GM21360 (cell line): Measurements from ENCODE around the gene TTC7B.
A peak's percentile ranks its signal among the peaks of the same experiment; 100 is the strongest.

ENCODE experiments used
- ATAC-seq: cut with Tn5 transposase; IDR thresholded peaks from one replicate; pipeline ENCODE4 v1.9.1; 2021; ENCODE audit warnings: mild to moderate bottlenecking, moderate library complexity; ENCODE audit not compliant: unreplicated experiment

Gene TTC7B

DNA sequence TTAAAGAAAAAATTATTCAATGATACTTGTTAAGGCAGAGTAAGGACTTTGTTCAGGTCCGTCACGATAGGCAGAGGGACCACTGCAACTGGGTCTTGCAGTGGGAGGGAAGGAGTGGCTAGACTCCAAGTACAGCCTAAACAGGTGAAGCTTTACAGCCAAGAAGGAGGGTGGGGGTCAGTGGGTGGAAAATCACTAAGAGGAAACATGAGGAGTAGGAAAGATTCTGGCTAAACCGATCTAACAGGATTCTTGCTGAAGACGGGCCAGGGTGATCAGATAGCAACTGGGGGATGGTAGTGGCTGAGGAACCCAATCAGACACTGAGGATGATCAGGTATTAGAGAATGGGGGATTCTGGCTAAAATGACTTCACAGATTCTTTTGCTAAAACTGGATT is 100.2 kb downstream of the TTC7B start:
- no peak for ATAC-seq

- ATAC-seq, result no peak
These were observed 100.7 kb downstream of the TTC7B start for GRCh38 chr14:90715495-90715894.

GRCh38 chr14:90714811-90715210 is 101.4 kb downstream of the TTC7B start:
- no peak for ATAC-seq

DNA sequence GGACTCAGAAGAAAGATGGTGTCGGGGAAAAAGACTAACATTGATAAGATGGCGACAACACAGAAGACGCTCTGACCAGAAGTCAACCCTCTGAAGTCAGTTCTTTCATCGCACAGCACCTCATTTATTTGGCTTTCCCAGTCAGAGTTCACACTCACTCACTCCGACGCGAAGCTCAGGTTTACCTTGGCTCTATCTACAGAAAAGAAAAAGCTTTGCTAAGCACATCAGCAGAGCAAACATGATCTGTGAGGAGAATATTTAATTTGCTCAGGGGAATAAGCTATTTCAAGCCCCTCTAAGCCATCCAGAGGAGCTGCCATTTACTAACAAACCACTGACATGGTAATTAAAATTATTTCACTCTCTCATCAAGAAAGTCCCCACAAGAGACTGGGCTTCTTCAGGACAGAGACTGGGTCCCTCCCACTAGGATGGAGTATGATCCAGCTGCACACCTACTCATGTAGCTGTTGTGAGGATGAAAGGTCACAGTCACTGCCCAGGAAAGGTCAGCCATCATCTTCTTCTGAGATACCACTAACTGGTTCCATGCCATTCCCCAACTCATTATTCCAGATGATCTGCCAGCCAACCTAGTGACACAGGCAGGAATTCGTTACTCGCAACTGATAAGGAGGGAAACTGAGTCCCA is 111.4 kb downstream of the TTC7B start:
- ATAC-seq, result no peak

- no peak for ATAC-seq
These were observed 112.1 kb downstream of the TTC7B start for GRCh38 chr14:90703841-90704737.

GRCh38 chr14:90700933-90701776 is 115.1 kb downstream of the TTC7B start:
- ATAC-seq, result no peak

DNA sequence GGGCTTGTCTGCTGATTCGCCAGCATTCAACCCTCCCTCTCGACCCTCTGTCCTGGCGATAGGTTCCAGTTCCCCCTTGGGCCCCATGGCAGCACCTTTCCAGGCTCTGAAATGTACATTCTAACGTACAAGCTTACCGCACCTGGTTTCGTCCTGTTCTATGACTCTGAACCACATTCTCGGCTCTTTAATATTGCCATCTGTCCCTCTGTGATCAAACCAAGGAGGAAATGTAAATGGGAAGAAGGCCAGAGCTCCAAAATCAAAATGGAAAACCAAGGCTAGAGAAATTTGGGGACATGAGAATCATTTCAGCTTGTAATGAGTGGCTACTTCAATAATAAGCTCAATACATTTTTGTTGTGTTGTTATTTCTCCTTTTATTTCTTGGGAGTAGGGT is 117.2 kb downstream of the TTC7B start:
- no peak for ATAC-seq

DNA sequence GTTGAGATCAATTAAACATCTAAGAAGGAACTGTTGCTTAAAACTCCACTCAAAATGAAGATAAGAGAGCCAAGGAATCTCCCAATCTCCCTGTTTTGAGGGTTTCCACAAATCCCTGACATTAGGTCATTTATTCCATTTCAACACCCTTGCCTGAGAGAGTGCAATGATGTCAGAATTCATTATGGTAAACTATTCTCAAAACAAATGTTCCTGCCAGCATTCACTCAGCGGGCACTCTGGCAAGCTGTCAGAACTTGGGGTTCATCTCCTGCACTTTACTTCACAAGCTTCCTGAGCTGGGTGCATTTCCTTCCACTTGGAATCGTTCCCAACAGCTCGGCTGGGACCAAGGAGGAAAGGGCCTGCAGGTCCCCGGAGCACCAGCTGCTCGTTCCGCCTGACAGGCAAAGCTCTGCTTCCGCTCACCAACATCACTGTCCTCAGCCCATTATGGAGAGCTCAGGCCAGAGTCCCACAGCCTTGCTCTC is 117.8 kb downstream of the TTC7B start:
- ATAC-seq, result no peak

GRCh38 chr14:90697577-90698206 is 118.5 kb downstream of the TTC7B start:
- peak; percentile 81 for ATAC-seq

DNA sequence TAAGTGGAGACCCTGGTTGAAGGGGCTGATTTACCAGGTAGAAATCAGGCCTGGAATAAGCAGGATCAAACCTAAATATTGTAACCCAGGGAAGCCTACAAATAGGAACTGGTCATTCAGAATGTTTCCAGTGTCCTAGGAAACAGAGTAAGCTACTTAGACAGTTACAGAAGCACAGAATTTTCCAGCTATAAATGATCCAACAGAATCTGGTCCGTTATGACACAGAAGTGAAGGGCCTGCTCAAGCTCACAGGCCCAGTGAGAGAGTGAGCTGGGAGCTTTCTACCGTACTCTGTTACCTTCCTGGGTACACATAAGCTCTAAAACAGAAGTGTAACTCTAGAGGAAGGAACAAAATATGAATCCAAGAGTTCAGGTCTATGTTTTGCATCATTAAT is 119.1 kb downstream of the TTC7B start:
- ATAC-seq, result no peak

DNA sequence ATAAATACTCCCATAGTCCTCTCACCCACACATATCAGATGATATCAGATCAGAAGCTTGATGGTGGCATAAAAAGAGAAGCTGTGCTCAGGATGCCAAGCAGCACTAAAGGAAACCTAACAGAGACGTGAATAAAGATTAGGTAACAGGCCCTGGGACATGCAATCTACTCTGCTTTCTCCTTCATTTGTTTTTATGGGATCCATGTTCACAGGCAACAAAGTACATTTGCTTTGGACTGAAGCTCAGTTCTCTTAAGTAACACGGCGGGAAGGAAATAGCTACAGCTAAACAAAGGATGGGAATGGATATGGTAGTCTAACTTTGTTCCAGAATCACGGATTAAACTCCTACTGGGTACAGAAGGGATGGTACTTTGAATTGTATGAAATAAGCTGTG is 119.5 kb downstream of the TTC7B start:
- ATAC-seq, result no peak

GRCh38 chr14:90695997-90696660 is 120.1 kb downstream of the TTC7B start:
- ATAC-seq, result no peak

GRCh38 chr14:90693413-90693812 is 122.8 kb downstream of the TTC7B start:
- no peak for ATAC-seq

DNA sequence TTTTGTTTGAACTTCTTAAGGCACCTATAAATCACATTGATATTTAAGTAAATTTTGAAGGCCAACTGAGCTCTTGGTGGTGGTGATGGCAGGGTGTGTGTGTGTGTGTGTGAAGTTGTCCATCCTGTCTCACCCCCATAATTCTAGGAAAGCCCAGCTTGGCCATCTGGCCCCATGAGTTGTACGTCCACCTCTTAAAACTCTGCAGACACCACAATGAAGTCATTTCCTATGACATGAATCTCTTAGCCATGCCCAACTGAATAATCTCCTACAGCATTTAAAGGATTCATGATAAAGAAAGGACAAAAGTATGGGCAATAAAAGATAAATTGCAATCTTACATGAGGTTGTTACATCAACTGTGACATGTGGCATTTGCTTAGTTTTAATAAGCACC is 123.4 kb downstream of the TTC7B start:
- no peak for ATAC-seq

- ATAC-seq, result no peak
These were observed 124.2 kb downstream of the TTC7B start for GRCh38 chr14:90692061-90692460.

- ATAC-seq, result no peak
These were observed 124.6 kb downstream of the TTC7B start for GRCh38 chr14:90691627-90692026.

DNA sequence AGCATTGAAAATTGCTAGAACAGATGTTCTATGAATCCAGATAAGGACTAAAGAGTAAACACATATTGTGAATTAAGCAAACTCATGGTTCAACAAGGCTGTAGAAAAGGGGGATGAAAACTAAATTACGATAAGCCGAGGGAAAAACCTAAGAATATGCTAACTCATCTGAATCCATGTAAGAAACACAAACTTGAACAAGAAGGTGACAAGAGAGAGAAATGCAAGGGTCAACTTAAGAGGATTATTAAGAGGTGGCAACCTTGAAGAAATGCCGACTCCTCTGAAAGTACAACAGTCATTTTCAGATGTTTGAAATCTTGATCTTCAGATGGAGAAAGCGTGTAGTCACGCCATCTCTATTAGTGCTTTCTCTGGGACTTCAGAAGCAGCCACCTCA is 128.6 kb downstream of the TTC7B start:
- ATAC-seq, result no peak

GRCh38 chr14:90682615-90683014 is 133.6 kb downstream of the TTC7B start:
- ATAC-seq, result no peak

GRCh38 chr14:90681929-90682328 is 134.3 kb downstream of the TTC7B start:
- no peak for ATAC-seq

DNA sequence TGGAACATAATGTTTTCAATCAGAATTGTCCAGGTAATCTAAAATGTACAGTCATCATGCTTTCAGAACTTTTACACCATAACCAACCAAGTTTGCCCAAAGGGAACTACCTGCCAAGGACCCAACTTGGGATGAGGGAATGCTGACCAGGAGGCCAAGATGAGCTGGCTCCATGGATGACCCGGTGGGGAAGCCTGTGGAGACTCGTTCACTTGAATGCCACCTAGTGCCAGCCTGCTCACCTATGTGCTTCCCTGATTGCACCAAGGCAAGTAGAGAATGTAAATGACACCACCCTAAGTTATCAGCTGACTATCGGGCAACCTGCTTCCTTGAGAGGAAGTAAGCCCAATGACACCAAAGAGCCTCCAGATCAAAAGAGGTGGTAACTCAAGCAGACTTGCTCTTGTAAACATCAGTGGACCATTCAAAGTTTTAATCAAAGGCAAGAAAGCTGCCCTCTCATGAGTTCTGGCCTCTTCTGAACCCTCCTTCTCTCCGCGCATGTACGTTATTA is 137.3 kb downstream of the TTC7B start:
- no peak for ATAC-seq
